OCI-LY7 (cell line): Measurements from ENCODE around the gene KIF3A. TPM values are rescaled to one million over a fixed set of nuclear protein-coding genes. Genes with fewer than 3 reads are reported as not detected.

Experiments
- BruUV-seq: library from RNA; stranded (reverse); fragments of 400-500 nt; replicated peaks from 2 replicates; lab custom pipeline; 2021; lab: Mats Ljungman, UMichigan
- CTCF ChIA-PET: fragments of 300-600 bp; sonication (Branson Sonifier 250); formaldehyde crosslinking; loops from one replicate; lab custom pipeline; 2022; ENCODE audit warnings: antibody characterized with exemption; ENCODE audit not compliant: unreplicated experiment; lab: Charles Lee
- POLR2A ChIA-PET: fragments of 300-600 bp; sonication (Branson Sonifier 250); formaldehyde crosslinking; loops from one replicate; lab custom pipeline; 2022; ENCODE audit warnings: antibody characterized with exemption; lab: Charles Lee
- DNase-seq: peaks from one replicate; pipeline ENCODE4 v3.0.0-alpha.2; 2015; ENCODE audit warnings: low spot score
- H2AFZ ChIP-seq: fragments of 200-600 bp; sonication (generic), shearing (Covaris generic); 2 replicates; pipeline ENCODE4 v1.6.1; 2014; ENCODE audit warnings: mild to moderate bottlenecking, antibody characterized with exemption, low read length, moderate library complexity
- H3K27ac ChIP-seq: fragments of 200-600 bp; sonication (generic); 2 replicates; pipeline ENCODE4 v1.5.1; 2014; ENCODE audit warnings: mixed run types, low read depth, mild to moderate bottlenecking, moderate library complexity, low read length, inconsistent platforms; ENCODE audit not compliant: poor library complexity, severe bottlenecking
- H3K36me3 ChIP-seq: fragments of 200-600 bp; sonication (generic); 2 replicates; pipeline ENCODE4 v1.6.1; 2014; ENCODE audit warnings: mild to moderate bottlenecking, antibody characterized with exemption, low read length, moderate library complexity, mixed read lengths; ENCODE audit not compliant: insufficient read depth
- H3K4me1 ChIP-seq: fragments of 200-600 bp; sonication (generic); 2 replicates; pipeline ENCODE4 v1.5.1; 2014; ENCODE audit warnings: mild to moderate bottlenecking, low read length; ENCODE audit not compliant: insufficient read depth, poor library complexity, severe bottlenecking
- H3K4me2 ChIP-seq: fragments of 200-600 bp; sonication (generic); 2 replicates; pipeline ENCODE4 v1.6.1; 2014; ENCODE audit warnings: mild to moderate bottlenecking, low read length
- H3K4me3 ChIP-seq: fragments of 200-600 bp; sonication (generic); 2 replicates; pipeline ENCODE4 v1.5.1; 2014; ENCODE audit warnings: mild to moderate bottlenecking, low read depth, low read length; ENCODE audit not compliant: poor library complexity, severe bottlenecking
- H3K79me2 ChIP-seq: fragments of 200-600 bp; sonication (generic); 2 replicates; pipeline ENCODE4 v1.6.1; 2016; ENCODE audit warnings: low read depth, mild to moderate bottlenecking, low read length, moderate library complexity, mixed read lengths; ENCODE audit not compliant: insufficient read depth
- H3K9me2 ChIP-seq: fragments of 200-600 bp; sonication (generic); 2 replicates; pipeline ENCODE4 v1.6.1; 2016; ENCODE audit warnings: mild to moderate bottlenecking, low read length, mixed read lengths; ENCODE audit not compliant: insufficient read depth
- H3K9me3 ChIP-seq: fragments of 200-600 bp; sonication (generic); 2 replicates; pipeline ENCODE4 v1.6.1; 2014; ENCODE audit warnings: mild to moderate bottlenecking, mixed run types, low read length, mixed read lengths
- H4K20me1 ChIP-seq: fragments of 200-600 bp; sonication (generic); 2 replicates; pipeline ENCODE4 v1.6.1; 2014; ENCODE audit warnings: mild to moderate bottlenecking, antibody characterized with exemption, low read length, moderate library complexity, mixed read lengths; ENCODE audit not compliant: insufficient read depth
- CTCF ChIP-seq: fragments of 200-600 bp; sonication (generic); conservative IDR thresholded peaks from 2 replicates; pipeline ENCODE4 v1.5.1; 2014; ENCODE audit warnings: mild to moderate bottlenecking, antibody characterized with exemption, low read length, moderate library complexity, mixed read lengths
- EZH2phosphoT487 ChIP-seq: fragments of 200-600 bp; sonication (generic); IDR thresholded peaks from 2 replicates; pipeline ENCODE4 v1.6.1; 2018; ENCODE audit warnings: low read depth, borderline replicate concordance, mild to moderate bottlenecking, mixed run types, antibody characterized with exemption, low read length, moderate library complexity, mixed read lengths
- intact Hi-C: fragments of 100-400 bp; cut with micrococcal nuclease; formaldehyde crosslinking; loops from one replicate; pipeline ENCODE4 v1.10.0; 2022; ENCODE audit not compliant: unreplicated experiment
- total RNA-seq, 2 experiments: library from RNA; depleted of rRNA in 1 of 2; stranded (reverse); fragments of >200 nt in 1 of 2; shearing (Covaris generic) in 1 of 2; gene quantifications; 2 replicates each; pipeline ENCODE4 v1.2.3, GENCODE V29; 2014 to 2022

KIF3A gene
- total RNA-seq, 2 experiments from 2014 or later = 6.7 to 14.2 TPM

DNA sequence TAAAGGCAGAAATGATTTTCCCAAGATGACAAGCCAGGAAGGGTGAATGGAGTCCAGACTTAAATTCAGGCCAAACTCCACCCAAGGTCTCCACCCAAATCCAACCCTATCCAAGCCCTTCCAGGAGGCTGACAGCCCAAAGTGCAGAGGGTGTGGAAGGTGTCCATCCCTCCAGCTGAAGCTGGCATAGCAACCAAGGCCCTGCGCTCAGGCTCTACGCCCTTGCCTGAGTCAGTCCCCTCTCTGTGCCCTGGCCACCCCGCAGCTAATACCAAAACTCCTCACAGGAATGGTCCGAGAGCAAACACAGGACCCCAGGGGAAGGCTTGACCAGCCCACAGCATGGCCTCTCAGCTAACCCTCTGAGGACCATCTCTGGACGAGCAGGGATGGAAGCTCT, 37.5 kb upstream of the KIF3A start:
- DNase-seq = no peak
- BruUV-seq = no TSS peak
- POLR2A ChIA-PET = no interaction called here
- Histone ChIP-seq H2AFZ (no peak overlapping the region), H3K36me3 (no peaks in the 10 kb centered on the region), H3K4me1 (peaks cover 7% of the 10 kb centered on the region), H3K4me3 (no peak overlapping the region), H3K4me2 (no peak overlapping the region), H4K20me1 (no peaks in the 10 kb centered on the region), H3K9me3 (no peaks in the 10 kb centered on the region), H3K9me2 (no peaks in the 10 kb centered on the region), H3K27ac (no peak overlapping the region), H3K79me2 (no peaks in the 10 kb centered on the region)
- no peak for TF ChIP-seq EZH2phosphoT487
- no peak for TF ChIP-seq CTCF
- intact Hi-C loops = no loop called here
- CTCF ChIA-PET = no interaction called here

DNA sequence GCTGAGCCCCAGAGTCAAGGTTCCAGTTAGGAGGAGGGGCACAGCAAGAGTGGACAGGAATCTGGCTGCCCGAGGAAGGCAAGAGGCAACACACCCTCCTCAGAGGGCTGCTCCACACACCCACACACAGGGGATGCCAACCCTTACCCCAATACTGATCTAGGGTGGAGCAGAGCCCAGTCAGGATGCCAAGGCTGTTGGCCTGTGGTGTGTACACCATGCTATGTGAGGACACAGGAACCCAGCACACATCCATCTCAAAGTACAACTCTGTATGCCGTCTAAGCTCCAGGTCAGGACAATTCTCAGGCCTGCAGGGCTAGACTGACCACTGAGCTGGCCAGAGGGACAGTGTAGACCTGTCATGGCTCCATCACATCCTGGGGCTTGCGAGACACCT, 37.1 kb upstream of the KIF3A start:
- no TSS peak for BruUV-seq
- H2AFZ ChIP-seq = no peak overlapping the region
- POLR2A ChIA-PET = interaction anchor here (1.0 kb wide), 1 partner anchor 37 kb away, joined by 4 read pairs; no protein-coding TSS in a partner anchor

More for the DNA sequence above, 37.1 kb upstream of the KIF3A start:
- no peaks in the 10 kb centered on the region for H3K9me3 ChIP-seq
- no peaks in the 10 kb centered on the region for H3K9me2 ChIP-seq
- intact Hi-C loops = no loop called here
- H3K4me3 ChIP-seq = no peak overlapping the region
- no peak for DNase-seq
- CTCF ChIA-PET = no interaction called here
- H3K36me3 ChIP-seq = no peaks in the 10 kb centered on the region
- no peaks in the 10 kb centered on the region for H3K79me2 ChIP-seq
- no peaks in the 10 kb centered on the region for H4K20me1 ChIP-seq
- H3K4me1 ChIP-seq = peaks cover 7% of the 10 kb centered on the region
- no peak overlapping the region for H3K27ac ChIP-seq
- no peak for TF ChIP-seq CTCF
- TF ChIP-seq EZH2phosphoT487 = no peak
- H3K4me2 ChIP-seq = no peak overlapping the region; the same call in 1 of the 2 replicates
